ENCODE results near the gene LTBP1. TPM values are rescaled to one million over a fixed set of nuclear protein-coding genes. Genes with fewer than 3 reads are reported as not detected.

Gene LTBP1
- total RNA-seq, 1 experiment from 2014 or later, result 28.5 TPM

DNA sequence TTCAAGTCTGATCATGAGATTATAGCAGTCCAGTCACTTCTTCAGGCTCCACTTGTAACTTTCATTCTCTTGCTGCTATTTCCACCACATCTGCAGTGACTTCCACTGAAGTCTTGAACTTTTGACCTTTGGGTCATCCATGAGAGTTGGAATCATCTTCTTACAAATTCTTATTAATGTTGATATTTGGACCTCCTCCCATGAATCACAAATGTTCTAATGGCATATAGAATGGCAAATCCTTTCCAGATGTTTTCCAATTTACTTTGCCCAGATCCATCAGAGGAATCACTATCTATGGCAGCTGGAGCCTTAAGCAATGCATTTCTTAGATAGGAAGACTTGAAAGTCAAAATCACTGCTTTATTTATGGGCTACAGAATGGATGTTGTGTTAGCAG is 159.4 kb downstream of the LTBP1 start:
- H3K36me3 Mint-ChIP-seq (ENCODE audit: insufficient read depth in 1 of 3, low read depth in 3 of 3), result no peaks in the 10 kb centered on the region; a peak in 3 of 7 replicates
- Histone ChIP-seq H3K9me3 (ENCODE audit: control insufficient read depth, low read depth, low read length) (no peaks in the 10 kb centered on the region), H3K56ac (ENCODE audit: insufficient read length, low read depth, low read length) (no peak overlapping the region), H3K14ac (ENCODE audit: insufficient read depth, low read length) (no peak overlapping the region), H3K9ac (ENCODE audit: extremely low read depth, insufficient read length, low read length) (no peak overlapping the region), H3K79me1 (ENCODE audit: insufficient read depth, low read depth, low read length, poor library complexity, severe bottlenecking) (no peaks in the 10 kb centered on the region), H3K23ac (ENCODE audit: insufficient read length, low read depth, low read length) (no peak overlapping the region), H2BK12ac (ENCODE audit: insufficient read length, low read depth, low read length) (no peak overlapping the region), H3K27me3 (ENCODE audit: insufficient read depth, low read length) (no peaks in the 10 kb centered on the region), H3K27ac (ENCODE audit: insufficient read length, low read depth, low read length) (no peak overlapping the region), H3K4ac (ENCODE audit: low read depth, low read length) (no peak overlapping the region), H4K5ac (ENCODE audit: insufficient read length, low read depth, low read length) (no peak overlapping the region), H3K23me2 (ENCODE audit: insufficient read length, low read depth, low read length, poor library complexity, severe bottlenecking) (no peaks in the 10 kb centered on the region), H2BK15ac (ENCODE audit: low read depth, low read length) (no peak overlapping the region), H2BK5ac (ENCODE audit: insufficient read length, low read length) (no peak overlapping the region), H2BK120ac (ENCODE audit: low read depth, low read length, poor library complexity, severe bottlenecking) (no peak overlapping the region), H3K18ac (ENCODE audit: insufficient read length, low read depth, low read length) (no peak overlapping the region), H4K8ac (replicated peaks; ENCODE audit: insufficient read length, low read depth, low read length) (no peak overlapping the region), H3K79me2 (ENCODE audit: insufficient read depth, low read length) (no peaks in the 10 kb centered on the region), H3K4me1 (ENCODE audit: insufficient read depth, low read length) (no peaks in the 10 kb centered on the region), H4K91ac (ENCODE audit: insufficient read length, low read depth, low read length) (no peak overlapping the region), H4K20me1 (ENCODE audit: control insufficient read depth, insufficient read depth, insufficient read length) (no peaks in the 10 kb centered on the region), H3K4me2 (ENCODE audit: insufficient read depth, insufficient read length, low read length) (no peak overlapping the region), H2AFZ (ENCODE audit: low read length) (no peak overlapping the region), H2BK20ac (ENCODE audit: low read depth, low read length, poor library complexity, severe bottlenecking) (no peak overlapping the region), H3T11ph (ENCODE audit: low read length) (no peak overlapping the region), H2AK5ac (ENCODE audit: insufficient read length, low read length) (no peak overlapping the region)
- H3K9me3 Mint-ChIP-seq, result no peaks in the 10 kb centered on the region
- no peaks in the 10 kb centered on the region for H3K27me3 Mint-ChIP-seq (ENCODE audit: low read depth)
- no peak for DNase-seq
- H3K4me1 Mint-ChIP-seq, result peaks cover 9 to 12% of the 10 kb centered on the region in 2 experiments
- H3K27ac Mint-ChIP-seq, result no peak overlapping the region
- no peak overlapping the region for H3K4me3 Mint-ChIP-seq
- TF ChIP-seq, protein P1, sequence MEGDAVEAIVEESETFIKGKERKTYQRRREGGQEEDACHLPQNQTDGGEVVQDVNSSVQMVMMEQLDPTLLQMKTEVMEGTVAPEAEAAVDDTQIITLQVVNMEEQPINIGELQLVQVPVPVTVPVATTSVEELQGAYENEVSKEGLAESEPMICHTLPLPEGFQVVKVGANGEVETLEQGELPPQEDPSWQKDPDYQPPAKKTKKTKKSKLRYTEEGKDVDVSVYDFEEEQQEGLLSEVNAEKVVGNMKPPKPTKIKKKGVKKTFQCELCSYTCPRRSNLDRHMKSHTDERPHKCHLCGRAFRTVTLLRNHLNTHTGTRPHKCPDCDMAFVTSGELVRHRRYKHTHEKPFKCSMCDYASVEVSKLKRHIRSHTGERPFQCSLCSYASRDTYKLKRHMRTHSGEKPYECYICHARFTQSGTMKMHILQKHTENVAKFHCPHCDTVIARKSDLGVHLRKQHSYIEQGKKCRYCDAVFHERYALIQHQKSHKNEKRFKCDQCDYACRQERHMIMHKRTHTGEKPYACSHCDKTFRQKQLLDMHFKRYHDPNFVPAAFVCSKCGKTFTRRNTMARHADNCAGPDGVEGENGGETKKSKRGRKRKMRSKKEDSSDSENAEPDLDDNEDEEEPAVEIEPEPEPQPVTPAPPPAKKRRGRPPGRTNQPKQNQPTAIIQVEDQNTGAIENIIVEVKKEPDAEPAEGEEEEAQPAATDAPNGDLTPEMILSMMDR (conservative IDR thresholded peaks at IDR 0.05), result no peak
